Psoas muscle (tissue), 8 donors: ENCODE data around the gene INTS6. TPM values are rescaled to one million over a fixed set of nuclear protein-coding genes. Genes with fewer than 3 reads are reported as not detected.

Source experiments
- ATAC-seq, 4 donors: fragments of 200-7000 bp; cut with Tn5 transposase; one replicate each; pipeline ENCODE4 v1.9.1; 2020; ENCODE audit warnings: moderate library complexity in 3 of 4, mild to moderate bottlenecking in 2 of 4
- DNase-seq, 2 donors: peaks; one replicate each; pipeline ENCODE4 v3.0.0-alpha.2; 2020
- H3K27ac ChIP-seq: fragments of 200-600 bp; one replicate; pipeline ENCODE4 v1.8.0; 2022
- H3K27me3 ChIP-seq, 3 donors: fragments of 200-600 bp in 1 of 3; one replicate each; pipeline versions ENCODE4 v1.6.1 to v1.8.0; 2013 to 2022; ENCODE audit warnings: low read length in 2 of 3, mild to moderate bottlenecking in 2 of 3, moderate library complexity in 1 of 3; ENCODE audit not compliant: insufficient read depth in 3 of 3
- H3K36me3 ChIP-seq, 2 donors: fragments of 200-600 bp in 1 of 2; one replicate each; pipeline versions ENCODE4 v1.6.1 to v1.8.0; 2013 to 2022; ENCODE audit warnings: low read depth in 1 of 2, mild to moderate bottlenecking in 1 of 2, moderate library complexity in 1 of 2; ENCODE audit not compliant: insufficient read depth in 1 of 2
- H3K4me1 ChIP-seq: fragments of 200-600 bp; one replicate; pipeline ENCODE4 v1.8.0; 2022
- H3K4me3 ChIP-seq: fragments of 200-600 bp; one replicate; pipeline ENCODE4 v1.8.0; 2022; ENCODE audit warnings: mild to moderate bottlenecking
- H3K9me3 ChIP-seq: fragments of 200-600 bp; one replicate; pipeline ENCODE4 v1.8.0; 2022
- CTCF ChIP-seq: fragments of 200-600 bp; IDR thresholded peaks from one replicate; pipeline ENCODE4 v1.8.0; 2022; ENCODE audit warnings: antibody characterized with exemption
- WGBS, 3 donors: extraction: QIAGEN DNeasy Blood & Tissue Kit; methylation state at CpG; one replicate each; pipeline versions ENCODE4 v1.1.6 to v1.1.7; 2013; 5-methylcytosine and 5-hydroxymethylcytosine counted together
- intact Hi-C, 2 donors: fragments of 100-400 bp; cut with DNase I; formaldehyde crosslinking; loops; one replicate each; pipeline versions ENCODE4 v1.11.0 to v1.14.2; 2022
- polyA plus RNA-seq, 3 donors: library from polyadenylated mRNA; stranded (reverse); fragments of 200-250 nt; gene quantifications; one replicate each; pipeline ENCODE4 v1.2.3, GENCODE V29; 2013
- total RNA-seq, 4 donors: library from RNA; stranded (reverse); fragmentation: NEBNext Ultra II Directional in 2 of 4; extraction: Animal tissue kit (Norgen Biotek cat#: 25700) in 2 of 4; gene quantifications; one replicate each; pipeline versions ENCODE4 v1.2.1 to v1.2.4, GENCODE V29; 2021 to 2023
- donor health status: healthy with polysubstance abuse.
- donor health status: DM: no; HTN: no; CAD: no; lungs with moderate emphysema.
- donor health status: Bipolar disorder and iron deficiency.
- donor health status: healthy.
- donor health status: DM: yes; HTN: yes; CAD: no.
- donor health status: DM: no; HTN: no; CAD: no.
- donor health status: DM: no; HTN: no; CAD: no.
- donor health status: DM: yes; HTN: yes; CAD: no.

INTS6 gene
- total and polyA plus RNA-seq, 7 donors = 6.4 to 19.2 (median 14.4) TPM

- H3K36me3 ChIP-seq = no peaks in the 10 kb centered on the region
- DNase-seq (no peak), ATAC-seq (no peak)
- 57 to 71% (median 60%) methylated on average over 14 of the region's 14 CpGs for WGBS, 3 donors
- no peak for TF ChIP-seq CTCF
- no peaks in the 10 kb centered on the region for H3K9me3 ChIP-seq
- no peaks in the 10 kb centered on the region for H3K4me1 ChIP-seq
- H3K27ac ChIP-seq = no peak overlapping the region
- H3K27me3 ChIP-seq = no peaks in the 10 kb centered on the region
- no peak overlapping the region for H3K4me3 ChIP-seq
- intact Hi-C loops = no loop called here
Observed at GRCh38 chr13:51324714-51325420, 128.0 kb downstream of the INTS6 start.

- 75 to 81% (median 77%) methylated on average over 5 of the region's 5 CpGs for WGBS, 3 donors
- ATAC-seq (no peak), DNase-seq (no peak)
- Histone ChIP-seq H3K36me3 (no peaks in the 10 kb centered on the region), H3K9me3 (no peaks in the 10 kb centered on the region), H3K4me3 (no peak overlapping the region), H3K27me3 (no peaks in the 10 kb centered on the region), H3K27ac (no peak overlapping the region), H3K4me1 (no peaks in the 10 kb centered on the region)
- intact Hi-C loops = no loop called here
- TF ChIP-seq CTCF = no peak
Observed at GRCh38 chr13:51323824-51324511, 128.9 kb downstream of the INTS6 start.

GRCh38 chr13:51322826-51323225 is 130.0 kb downstream of the INTS6 start:
- DNase-seq = no peak
- no peak for TF ChIP-seq CTCF
- no peaks in the 10 kb centered on the region for H3K36me3 ChIP-seq
- no peaks in the 10 kb centered on the region for H3K27me3 ChIP-seq
- intact Hi-C loops = no loop called here
- no peaks in the 10 kb centered on the region for H3K9me3 ChIP-seq
- H3K4me3 ChIP-seq = no peak overlapping the region
- no peak for ATAC-seq
- WGBS, 3 donors = 76 to 97% (median 76%) methylated on average over 3 of the region's 3 CpGs
- H3K4me1 ChIP-seq = no peaks in the 10 kb centered on the region
- H3K27ac ChIP-seq = no peak overlapping the region

GRCh38 chr13:51321836-51322235 is 131.0 kb downstream of the INTS6 start:
- ATAC-seq (no peak), DNase-seq (no peak)
- Histone ChIP-seq H3K4me3 (no peak overlapping the region), H3K36me3 (no peaks in the 10 kb centered on the region), H3K4me1 (no peaks in the 10 kb centered on the region), H3K27ac (no peak overlapping the region), H3K27me3 (no peaks in the 10 kb centered on the region), H3K9me3 (no peaks in the 10 kb centered on the region)
- intact Hi-C loops = no loop called here
- WGBS, 3 donors = 51 to 60% (median 58%) methylated on average over 2 of the region's 2 CpGs
- TF ChIP-seq CTCF = no peak
